SH-SY5Y (cell line): Measurements from ENCODE around the gene IL4R.

ENCODE experiments used
- GATA2 ChIP-seq: IDR thresholded peaks from 2 replicates; pipeline ENCODE4 v1.6.1; 2011; ENCODE audit warnings: mild to moderate bottlenecking, low read depth, low read length
- GATA3 ChIP-seq: IDR thresholded peaks from 2 replicates; pipeline ENCODE4 v1.6.1; 2011; ENCODE audit warnings: low read depth, mild to moderate bottlenecking, low read length, moderate library complexity

- TF ChIP-seq GATA2 (no peak), GATA3 (no peak)
Measured at GRCh38 chr16:27379919-27380318, 66.1 kb downstream of the IL4R start.
